Urinary bladder (tissue), 4 donors: ENCODE measurements around the gene PKHD1. TPM values are rescaled to one million over a fixed set of nuclear protein-coding genes. Genes with fewer than 3 reads are reported as not detected.
"Not testable (repeated sequence)": the region's sequence is repeated elsewhere in the genome, so short reads cannot be mapped to it uniquely, and the experiment has no call there.

Experiments used
- DNase-seq: peaks from one replicate; pipeline ENCODE4 v3.0.0-alpha.2; 2015; ENCODE audit errors: extremely low spot score
- H3K27ac ChIP-seq: one replicate; pipeline ENCODE4 v1.5.1; 2013; ENCODE audit warnings: low read depth, mild to moderate bottlenecking, moderate library complexity
- H3K36me3 ChIP-seq: one replicate; pipeline ENCODE4 v1.6.1; 2013; ENCODE audit warnings: mild to moderate bottlenecking, moderate library complexity; ENCODE audit not compliant: insufficient read depth
- H3K4me1 ChIP-seq: one replicate; pipeline ENCODE4 v1.6.1; 2013; ENCODE audit warnings: mild to moderate bottlenecking, moderate library complexity; ENCODE audit not compliant: insufficient read depth
- H3K4me3 ChIP-seq: one replicate; pipeline ENCODE4 v1.5.1; 2013; ENCODE audit warnings: low read depth, low read length
- WGBS: extraction: QIAGEN DNeasy Blood & Tissue Kit; methylation state at CpG from one replicate; pipeline ENCODE4 v1.1.7; 2013; 5-methylcytosine and 5-hydroxymethylcytosine counted together
- polyA plus RNA-seq: library from polyadenylated mRNA; stranded (reverse); fragments of 200-250 nt; gene quantifications from one replicate; pipeline ENCODE4 v1.2.3, GENCODE V29; 2013
- total RNA-seq: library from RNA; depleted of rRNA; stranded (reverse); fragments of >200 nt; gene quantifications from one replicate; pipeline ENCODE4 v1.2.3, GENCODE V29; 2014
- donor health status: healthy with polysubstance abuse.
- donor health status: healthy.

PKHD1 gene
- total and polyA plus RNA-seq, 2 donors: 0.29 to 3.6 TPM

DNA sequence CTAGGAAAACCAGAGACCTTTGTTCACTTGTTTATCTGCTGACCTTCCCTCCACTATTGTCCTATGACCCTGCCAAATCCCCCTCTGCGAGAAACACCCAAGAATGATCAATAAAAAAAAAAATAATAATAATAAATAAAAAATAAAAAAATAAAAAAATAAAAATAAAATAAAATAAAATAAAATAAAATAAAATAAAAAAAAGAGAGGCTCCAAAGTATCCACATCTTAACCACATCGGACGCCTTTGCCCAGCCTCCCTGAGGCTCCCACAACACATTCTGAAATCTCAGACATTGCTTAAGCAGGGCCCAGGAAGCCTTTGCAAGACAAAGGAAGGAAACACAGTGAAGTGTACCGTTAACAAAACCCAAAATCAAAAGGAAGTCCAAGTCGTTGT is 104.7 kb downstream of the PKHD1 start:
- H3K4me3 ChIP-seq, DNase-seq, H3K4me1 ChIP-seq, H3K27ac ChIP-seq, H3K36me3 ChIP-seq: not testable (repeated sequence)
- 72% methylated on average over 5 of the region's 5 CpGs for WGBS

GRCh38 chr6:51976374-51976773 is 111.0 kb downstream of the PKHD1 start:
- DNase-seq: no peak
- Histone ChIP-seq H3K4me1 (no peaks in the 10 kb centered on the region), H3K4me3 (no peak overlapping the region), H3K27ac (no peak overlapping the region), H3K36me3 (no peaks in the 10 kb centered on the region)
- WGBS: 95% methylated on average over 9 of the region's 9 CpGs

- no peak overlapping the region for H3K27ac ChIP-seq
- DNase-seq: no peak
- H3K36me3 ChIP-seq: no peaks in the 10 kb centered on the region
- WGBS: 50% methylated on average over 3 of the region's 3 CpGs
- no peaks in the 10 kb centered on the region for H3K4me1 ChIP-seq
- H3K4me3 ChIP-seq: no peak overlapping the region
Observed at GRCh38 chr6:51972659-51973058, 114.8 kb downstream of the PKHD1 start.

- DNase-seq: no peak
- no peak overlapping the region for H3K4me3 ChIP-seq
- H3K36me3 ChIP-seq: no peaks in the 10 kb centered on the region
- H3K4me1 ChIP-seq: no peaks in the 10 kb centered on the region
- 85% methylated on average over 2 of the region's 2 CpGs for WGBS
- no peak overlapping the region for H3K27ac ChIP-seq
Observed at GRCh38 chr6:51968265-51968664, 119.1 kb downstream of the PKHD1 start.

GRCh38 chr6:51965222-51965801 is 122.1 kb downstream of the PKHD1 start:
- H3K36me3 ChIP-seq: no peaks in the 10 kb centered on the region
- no peak overlapping the region for H3K4me3 ChIP-seq
- no peaks in the 10 kb centered on the region for H3K4me1 ChIP-seq
- H3K27ac ChIP-seq: no peak overlapping the region
- no peak for DNase-seq
- WGBS: 31% methylated on average over 3 of the region's 3 CpGs

GRCh38 chr6:51963980-51964379 is 123.4 kb downstream of the PKHD1 start:
- H3K4me1 ChIP-seq: no peaks in the 10 kb centered on the region
- DNase-seq: no peak
- H3K36me3 ChIP-seq: no peaks in the 10 kb centered on the region
- 78% methylated on average over 4 of the region's 4 CpGs for WGBS
- no peak overlapping the region for H3K27ac ChIP-seq
- no peak overlapping the region for H3K4me3 ChIP-seq

- 82% methylated on average over 1 of the region's 1 CpG for WGBS
- Histone ChIP-seq H3K27ac (no peak overlapping the region), H3K4me1 (no peaks in the 10 kb centered on the region), H3K4me3 (no peak overlapping the region), H3K36me3 (no peaks in the 10 kb centered on the region)
- DNase-seq: no peak
Observed at GRCh38 chr6:51962354-51962753, 125.1 kb downstream of the PKHD1 start.

DNA sequence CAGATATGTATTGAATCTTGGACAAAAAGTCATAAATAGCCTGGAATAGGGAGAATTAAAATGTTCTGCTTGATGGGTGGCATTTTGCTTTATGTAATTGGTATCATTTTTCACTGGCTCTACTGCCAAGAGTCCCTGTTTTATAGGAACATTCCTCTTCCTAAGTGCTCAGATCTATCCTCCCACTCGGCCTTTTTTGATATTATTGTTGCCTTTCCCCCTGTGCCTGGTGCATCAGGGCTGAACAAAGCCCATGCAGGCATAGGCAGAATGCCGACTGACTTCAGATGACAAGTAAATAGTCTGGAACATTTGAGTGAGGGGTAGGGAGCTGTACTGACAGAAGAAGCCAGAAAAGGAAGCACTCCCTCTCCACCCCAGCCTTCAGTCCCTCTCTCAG is 127.0 kb downstream of the PKHD1 start:
- no peak overlapping the region for H3K27ac ChIP-seq
- WGBS: 33% methylated on average over 2 of the region's 2 CpGs
- H3K36me3 ChIP-seq: no peaks in the 10 kb centered on the region
- no peak overlapping the region for H3K4me3 ChIP-seq
- DNase-seq: peak; percentile 3
- no peaks in the 10 kb centered on the region for H3K4me1 ChIP-seq

DNA sequence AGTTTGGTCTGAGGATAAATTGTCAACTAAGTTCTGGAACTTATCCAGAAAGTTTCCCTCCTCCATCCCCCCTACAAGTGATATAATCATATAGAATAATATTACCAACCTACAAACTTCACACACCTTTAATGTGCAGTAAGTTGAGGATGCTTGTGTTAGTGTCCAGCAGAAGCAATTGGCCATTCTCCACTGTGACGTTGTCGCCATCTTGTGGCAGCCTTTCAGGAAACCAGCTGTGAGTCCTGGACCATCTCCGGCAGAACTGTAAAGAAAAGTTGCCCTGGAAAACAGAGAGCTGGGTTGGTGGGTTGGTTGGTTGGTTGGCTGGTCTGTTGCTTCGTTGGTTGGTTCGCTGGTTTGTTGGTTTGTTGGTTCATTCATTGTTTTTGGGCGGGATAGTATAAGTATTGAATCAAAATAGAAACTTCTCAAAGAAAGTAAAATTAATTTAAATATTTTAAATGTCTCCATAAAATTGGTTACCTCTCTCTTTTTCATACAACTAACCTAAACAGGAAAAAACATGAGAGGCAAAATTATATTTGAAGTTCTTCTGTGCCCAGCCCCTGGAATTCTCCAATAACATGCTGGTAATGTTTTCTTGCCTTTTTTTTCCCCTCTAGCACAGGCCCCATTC is 127.5 kb downstream of the PKHD1 start:
- Histone ChIP-seq H3K27ac (no peak overlapping the region), H3K4me1 (no peaks in the 10 kb centered on the region), H3K36me3 (no peaks in the 10 kb centered on the region), H3K4me3 (no peak overlapping the region)
- WGBS: 33% methylated on average over 6 of the region's 6 CpGs
- peak; percentile 43 for DNase-seq

- H3K36me3 ChIP-seq: no peaks in the 10 kb centered on the region
- WGBS: 81% methylated on average over 3 of the region's 3 CpGs
- no peak for DNase-seq
- H3K4me3 ChIP-seq: no peak overlapping the region
- H3K4me1 ChIP-seq: no peaks in the 10 kb centered on the region
- H3K27ac ChIP-seq: no peak overlapping the region
Observed at GRCh38 chr6:51954681-51955080, 132.7 kb downstream of the PKHD1 start.

DNA sequence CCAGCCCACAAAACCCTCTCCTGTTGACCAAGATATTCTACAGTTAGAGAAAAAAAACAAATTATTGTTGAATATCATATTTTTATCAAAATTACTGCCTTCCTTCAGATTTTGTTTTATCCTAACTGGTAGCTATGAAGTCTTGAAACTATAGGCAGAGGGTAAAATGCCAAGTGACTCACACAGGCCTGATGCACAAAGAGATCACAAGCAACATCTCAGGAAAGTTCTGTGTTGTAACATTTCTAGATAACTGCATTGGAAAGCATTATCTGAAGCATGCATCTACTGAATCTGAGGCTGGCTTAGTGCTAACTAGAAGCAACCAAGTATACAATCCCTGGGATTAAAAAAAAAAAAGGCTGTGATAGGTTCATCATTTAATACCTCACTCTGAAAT is 134.2 kb downstream of the PKHD1 start:
- DNase-seq: no peak
- Histone ChIP-seq H3K4me3 (no peak overlapping the region), H3K4me1 (no peaks in the 10 kb centered on the region), H3K27ac (no peak overlapping the region), H3K36me3 (no peaks in the 10 kb centered on the region)

DNA sequence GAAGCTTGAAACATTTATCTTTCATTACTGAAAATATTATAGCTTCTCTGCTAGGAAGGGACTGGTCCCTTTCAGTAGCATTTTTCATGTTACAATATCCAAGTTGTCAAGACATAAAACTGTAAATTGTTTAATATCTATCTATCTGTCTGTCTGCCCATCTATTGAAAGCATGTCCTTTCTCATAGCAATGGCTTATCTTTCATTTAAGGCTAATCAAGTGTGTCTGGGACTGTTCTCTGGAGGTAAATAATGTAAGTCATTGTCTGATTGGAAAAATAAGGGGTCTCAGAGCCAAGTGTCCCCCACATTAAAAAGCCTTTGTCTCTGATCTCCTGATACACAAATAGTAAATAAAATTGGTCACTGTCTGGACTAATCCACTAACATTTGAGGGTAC is 135.5 kb downstream of the PKHD1 start:
- no peak for DNase-seq
- H3K4me1 ChIP-seq: no peaks in the 10 kb centered on the region
- H3K4me3 ChIP-seq: no peak overlapping the region
- H3K27ac ChIP-seq: no peak overlapping the region
- H3K36me3 ChIP-seq: no peaks in the 10 kb centered on the region

- Histone ChIP-seq H3K36me3 (no peaks in the 10 kb centered on the region), H3K4me3 (no peak overlapping the region), H3K27ac (no peak overlapping the region), H3K4me1 (no peaks in the 10 kb centered on the region)
- no peak for DNase-seq
- 59% methylated on average over 5 of the region's 5 CpGs for WGBS
Observed at GRCh38 chr6:51949526-51949925, 137.9 kb downstream of the PKHD1 start.

DNA sequence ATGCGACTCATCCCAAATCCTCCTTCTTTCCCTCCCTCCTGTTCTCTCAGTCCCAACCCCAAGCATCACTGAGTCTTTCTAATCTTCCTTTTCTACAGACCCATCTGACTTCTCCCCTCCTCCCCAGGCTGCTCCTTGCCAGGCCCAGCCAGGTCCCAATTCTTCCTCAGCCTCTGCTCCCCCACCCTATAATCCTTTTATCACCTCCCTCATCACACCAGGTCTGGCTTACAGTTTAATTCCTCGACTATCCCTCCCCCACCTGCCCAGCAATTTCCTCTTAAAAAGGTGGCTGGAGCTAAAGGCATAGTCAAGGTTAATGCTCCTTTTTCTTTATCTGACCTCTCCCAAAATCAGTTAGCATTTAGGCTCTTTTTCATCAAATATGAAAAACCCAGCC is 147.7 kb downstream of the PKHD1 start:
- not testable (repeated sequence) for H3K4me1 ChIP-seq, H3K27ac ChIP-seq
- WGBS: 50% methylated on average over 2 of the region's 2 CpGs

More for the DNA sequence above, 147.7 kb downstream of the PKHD1 start:
- not testable (repeated sequence) for DNase-seq, H3K4me3 ChIP-seq, H3K36me3 ChIP-seq
